Neuron (in vitro differentiated cells): ENCODE data around the gene DSCAM.

Experiments
- H2AFZ ChIP-seq: one replicate; pipeline ENCODE4 v1.6.1; 2013; ENCODE audit warnings: low read depth, mild to moderate bottlenecking, inconsistent platforms, low read length, moderate library complexity
- H3K27me3 ChIP-seq: one replicate; pipeline ENCODE4 v1.6.1; 2013; ENCODE audit warnings: low read length; ENCODE audit not compliant: insufficient read depth
- H3K36me3 ChIP-seq: one replicate; pipeline ENCODE4 v1.6.1; 2013; ENCODE audit warnings: low read length; ENCODE audit not compliant: insufficient read depth
- H3K4me1 ChIP-seq: one replicate; pipeline ENCODE4 v1.6.1; 2013; ENCODE audit warnings: low read length; ENCODE audit not compliant: insufficient read depth
- H3K4me3 ChIP-seq: 2 replicates; pipeline ENCODE4 v1.5.1; 2013; ENCODE audit warnings: mild to moderate bottlenecking, low read length, moderate library complexity
- H3K9me3 ChIP-seq: one replicate; pipeline ENCODE4 v1.6.1; 2013; ENCODE audit warnings: low read length

DSCAM gene

GRCh38 chr21:40129809-40130208 lies 717.1 kb downstream of the DSCAM start:
- Histone ChIP-seq H3K36me3 (no peaks in the 10 kb centered on the region), H3K4me1 (no peaks in the 10 kb centered on the region), H3K9me3 (no peaks in the 10 kb centered on the region), H3K27me3 (no peaks in the 10 kb centered on the region), H2AFZ (no peak overlapping the region), H3K4me3 (no peak overlapping the region)

DNA sequence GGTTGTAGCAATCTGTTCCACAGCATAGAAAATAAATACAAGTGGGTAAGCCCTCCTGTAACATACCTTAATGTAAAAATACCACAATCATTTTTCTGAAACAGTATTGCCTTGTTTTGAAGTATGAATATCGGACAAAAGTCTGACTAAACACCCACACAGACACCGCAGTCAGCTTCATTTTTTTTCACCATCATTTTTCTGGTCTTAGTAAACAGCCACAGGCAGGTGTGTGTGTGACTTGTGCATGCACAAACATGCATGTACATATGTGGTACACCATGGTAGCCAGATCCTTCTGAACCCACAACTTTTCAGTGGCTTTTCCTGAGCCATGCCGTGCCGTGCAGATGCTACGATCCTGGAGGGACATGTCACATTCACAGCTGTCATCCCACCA lies 718.1 kb downstream of the DSCAM start:
- Histone ChIP-seq H3K4me1 (no peaks in the 10 kb centered on the region), H3K9me3 (no peaks in the 10 kb centered on the region), H3K27me3 (peaks cover 2% of the 10 kb centered on the region), H3K4me3 (no peak overlapping the region), H2AFZ (no peak overlapping the region), H3K36me3 (no peaks in the 10 kb centered on the region)

DNA sequence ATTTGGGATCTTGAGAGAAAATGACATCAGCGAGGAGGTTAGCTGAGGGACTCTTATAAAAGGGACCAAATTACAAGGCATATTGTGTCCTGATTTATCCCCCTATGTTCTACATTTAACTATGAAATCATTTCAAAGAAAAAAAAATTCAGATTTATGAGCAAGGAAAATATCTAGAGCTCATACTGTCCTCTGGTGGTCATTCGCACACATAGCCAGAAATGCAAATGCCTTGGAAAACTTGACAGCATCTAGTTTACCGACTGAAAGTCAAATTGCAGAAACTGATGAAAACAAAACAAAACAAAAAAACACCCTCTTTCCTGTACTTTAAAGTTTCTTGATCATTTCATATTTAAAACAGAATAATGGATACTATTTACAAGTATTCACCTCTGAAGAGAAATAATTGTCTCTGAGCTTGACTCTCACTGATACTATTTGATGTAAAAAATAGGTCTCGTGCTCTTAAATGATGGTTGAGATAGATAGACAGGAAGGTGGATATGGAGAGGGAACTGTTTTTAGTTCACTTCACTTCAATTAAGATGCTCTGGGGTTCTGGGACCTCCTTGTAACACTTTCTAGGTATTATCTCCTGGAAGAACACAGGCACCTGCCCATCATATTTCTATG lies 725.9 kb downstream of the DSCAM start:
- H3K4me1 ChIP-seq, result no peaks in the 10 kb centered on the region
- H3K9me3 ChIP-seq, result no peaks in the 10 kb centered on the region
- H2AFZ ChIP-seq, result no peak overlapping the region
- H3K27me3 ChIP-seq, result peaks cover 2% of the 10 kb centered on the region
- no peak overlapping the region for H3K4me3 ChIP-seq
- H3K36me3 ChIP-seq, result no peaks in the 10 kb centered on the region

- Histone ChIP-seq H3K27me3 (no peaks in the 10 kb centered on the region), H3K4me3 (no peak overlapping the region), H3K4me1 (no peaks in the 10 kb centered on the region), H3K9me3 (no peaks in the 10 kb centered on the region), H3K36me3 (no peaks in the 10 kb centered on the region), H2AFZ (no peak overlapping the region)
Observed at GRCh38 chr21:40118527-40118926, 728.4 kb downstream of the DSCAM start.

- H3K4me3 ChIP-seq, result no peak overlapping the region
- H3K36me3 ChIP-seq, result no peaks in the 10 kb centered on the region
- H3K27me3 ChIP-seq, result no peaks in the 10 kb centered on the region
- no peak overlapping the region for H2AFZ ChIP-seq
- no peaks in the 10 kb centered on the region for H3K9me3 ChIP-seq
- no peaks in the 10 kb centered on the region for H3K4me1 ChIP-seq
Observed at GRCh38 chr21:40117236-40117635, 729.7 kb downstream of the DSCAM start.

GRCh38 chr21:40115775-40116174 lies 731.2 kb downstream of the DSCAM start:
- Histone ChIP-seq H3K27me3 (no peaks in the 10 kb centered on the region), H3K4me1 (no peaks in the 10 kb centered on the region), H3K36me3 (no peaks in the 10 kb centered on the region), H3K9me3 (no peaks in the 10 kb centered on the region), H3K4me3 (no peak overlapping the region), H2AFZ (no peak overlapping the region)

- no peak overlapping the region for H2AFZ ChIP-seq
- H3K4me3 ChIP-seq, result no peak overlapping the region
- no peaks in the 10 kb centered on the region for H3K4me1 ChIP-seq
- H3K36me3 ChIP-seq, result no peaks in the 10 kb centered on the region
- no peaks in the 10 kb centered on the region for H3K9me3 ChIP-seq
- H3K27me3 ChIP-seq, result no peaks in the 10 kb centered on the region
Observed at GRCh38 chr21:40102682-40103081, 744.3 kb downstream of the DSCAM start.

DNA sequence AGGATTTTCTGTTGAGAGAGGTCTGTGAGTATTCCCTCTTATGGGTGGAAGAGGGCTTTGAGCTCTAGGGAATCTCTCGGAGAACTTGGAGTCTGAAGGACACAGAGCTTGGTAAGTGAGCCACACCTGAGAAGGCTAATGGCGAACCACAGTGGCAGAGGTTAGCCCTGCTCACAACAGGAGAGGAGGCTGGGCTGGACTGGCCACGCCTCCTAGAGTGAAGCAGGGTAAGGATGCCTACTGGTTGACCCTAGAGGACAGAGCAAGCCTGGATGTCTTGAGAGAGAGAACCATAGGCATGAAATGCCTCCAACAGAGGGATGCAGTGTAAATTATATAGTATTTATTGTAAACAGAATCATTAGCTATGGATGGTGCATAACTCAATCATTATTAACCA lies 747.1 kb downstream of the DSCAM start:
- Histone ChIP-seq H3K4me3 (no peak overlapping the region), H3K9me3 (no peaks in the 10 kb centered on the region), H3K36me3 (no peaks in the 10 kb centered on the region), H3K4me1 (no peaks in the 10 kb centered on the region), H3K27me3 (no peaks in the 10 kb centered on the region), H2AFZ (no peak overlapping the region)

DNA sequence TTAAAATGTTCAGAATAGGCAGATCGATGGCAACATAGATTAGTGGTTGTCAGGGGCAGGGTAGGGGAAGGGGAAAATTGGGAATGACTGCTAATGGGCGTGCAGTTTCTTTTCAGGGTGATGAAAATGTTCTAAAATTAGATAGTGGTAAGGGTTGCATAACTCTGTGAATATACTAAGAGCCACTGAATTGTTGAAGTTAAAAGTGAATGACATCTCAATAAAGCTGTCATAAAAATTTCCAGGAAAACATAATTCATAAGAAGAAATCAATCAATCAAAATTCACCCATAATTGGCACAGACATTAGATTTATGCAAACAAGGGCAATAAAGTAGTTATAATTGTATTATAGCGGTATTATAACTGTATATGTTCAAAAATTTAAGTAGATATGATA lies 751.5 kb downstream of the DSCAM start:
- no peaks in the 10 kb centered on the region for H3K27me3 ChIP-seq
- H2AFZ ChIP-seq, result no peak overlapping the region
- no peaks in the 10 kb centered on the region for H3K4me1 ChIP-seq
- no peaks in the 10 kb centered on the region for H3K36me3 ChIP-seq
- no peaks in the 10 kb centered on the region for H3K9me3 ChIP-seq
- no peak overlapping the region for H3K4me3 ChIP-seq

GRCh38 chr21:40080385-40080784 lies 766.6 kb downstream of the DSCAM start:
- no peaks in the 10 kb centered on the region for H3K36me3 ChIP-seq
- no peaks in the 10 kb centered on the region for H3K27me3 ChIP-seq
- no peaks in the 10 kb centered on the region for H3K9me3 ChIP-seq
- H3K4me3 ChIP-seq, result no peak overlapping the region
- H3K4me1 ChIP-seq, result no peaks in the 10 kb centered on the region
- no peak overlapping the region for H2AFZ ChIP-seq

DNA sequence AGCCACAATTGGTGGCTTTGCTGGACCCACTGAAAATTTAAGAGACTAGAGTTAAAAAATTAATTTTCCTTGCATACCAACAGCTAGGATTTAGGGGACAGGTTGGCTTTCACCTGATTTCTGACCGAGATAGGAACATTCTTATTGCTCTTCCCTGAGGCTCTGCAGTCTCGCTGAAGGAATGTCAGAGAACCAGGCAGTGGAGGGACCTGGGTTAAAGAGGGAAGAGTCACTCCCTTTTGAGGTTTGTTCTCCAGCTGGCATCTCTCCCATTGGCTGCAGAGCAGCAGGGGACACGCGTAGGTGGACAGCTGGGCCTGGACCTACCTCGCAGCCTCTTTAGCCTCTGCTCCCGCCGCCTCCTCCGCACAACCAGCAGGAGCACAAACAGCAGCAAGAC lies 772.2 kb downstream of the DSCAM start:
- H3K27me3 ChIP-seq, result no peaks in the 10 kb centered on the region
- H2AFZ ChIP-seq, result no peak overlapping the region
- H3K36me3 ChIP-seq, result no peaks in the 10 kb centered on the region
- H3K4me3 ChIP-seq, result no peak overlapping the region
- no peaks in the 10 kb centered on the region for H3K4me1 ChIP-seq
- no peaks in the 10 kb centered on the region for H3K9me3 ChIP-seq

- Histone ChIP-seq H2AFZ (no peak overlapping the region), H3K4me3 (no peak overlapping the region), H3K4me1 (no peaks in the 10 kb centered on the region), H3K9me3 (no peaks in the 10 kb centered on the region), H3K27me3 (no peaks in the 10 kb centered on the region), H3K36me3 (no peaks in the 10 kb centered on the region)
Observed at GRCh38 chr21:40074198-40074597, 772.8 kb downstream of the DSCAM start.

DNA sequence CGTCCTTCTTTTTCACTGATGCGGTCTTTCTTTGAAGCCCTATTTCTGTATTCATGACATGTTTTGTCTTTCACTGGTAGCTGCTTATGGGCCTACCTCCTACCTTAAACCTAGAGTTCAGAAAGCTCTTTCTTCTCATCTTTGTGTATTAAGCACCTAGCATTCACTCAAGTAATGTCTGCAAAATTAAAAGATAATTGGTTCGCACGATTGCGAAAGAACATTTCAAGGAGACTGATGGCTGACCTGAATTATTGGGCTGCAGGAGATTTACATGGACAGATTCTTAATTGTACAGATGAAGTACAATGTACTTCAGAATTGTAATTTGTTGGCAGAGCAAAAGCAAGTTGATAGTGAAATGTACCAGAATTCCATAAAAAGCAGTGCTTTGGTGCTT lies 773.3 kb downstream of the DSCAM start:
- H2AFZ ChIP-seq, result no peak overlapping the region
- no peaks in the 10 kb centered on the region for H3K36me3 ChIP-seq
- no peaks in the 10 kb centered on the region for H3K9me3 ChIP-seq
- H3K4me3 ChIP-seq, result no peak overlapping the region
- no peaks in the 10 kb centered on the region for H3K27me3 ChIP-seq
- no peaks in the 10 kb centered on the region for H3K4me1 ChIP-seq

- no peak overlapping the region for H2AFZ ChIP-seq
- no peak overlapping the region for H3K4me3 ChIP-seq
- no peaks in the 10 kb centered on the region for H3K27me3 ChIP-seq
- H3K4me1 ChIP-seq, result no peaks in the 10 kb centered on the region
- H3K9me3 ChIP-seq, result no peaks in the 10 kb centered on the region
- no peaks in the 10 kb centered on the region for H3K36me3 ChIP-seq
Observed at GRCh38 chr21:40070871-40071270, 776.1 kb downstream of the DSCAM start.
